Measurements from ENCODE around the gene HOPX.

- TF ChIP-seq POLR2AphosphoS5 (IDR thresholded peaks at IDR 0.05; ENCODE audit: low read depth, low read length), result no peak
- TF ChIP-seq TAF1 (IDR thresholded peaks at IDR 0.05; ENCODE audit: borderline replicate concordance, low read depth, low read length), result no peak
Observed at GRCh38 chr4:56611501-56611900, 69.6 kb downstream of the HOPX start.

Data from GM12892 (cell line).